Peyer's patch (tissue), 4 donors: ENCODE data around the gene SGF29. TPM values are rescaled to one million over a fixed set of nuclear protein-coding genes. Genes with fewer than 3 reads are reported as not detected.
A peak's percentile ranks its signal among the peaks of the same experiment; 100 is the strongest.

Source experiments
- DNase-seq, 3 donors: peaks; one replicate each; pipeline ENCODE4 v3.0.0-alpha.2; 2017 to 2019
- H3K27ac ChIP-seq, 4 donors: fragments of 200-600 bp; sonication (generic); one replicate each; pipeline ENCODE4 v1.5.1; 2016 to 2019
- H3K27me3 ChIP-seq, 2 donors: fragments of 200-600 bp; sonication (generic); one replicate each; pipeline ENCODE4 v1.5.1; 2019
- H3K36me3 ChIP-seq, 3 donors: fragments of 200-600 bp; sonication (generic); one replicate each; pipeline ENCODE4 v1.5.1; 2016 to 2019
- H3K4me1 ChIP-seq, 4 donors: fragments of 200-600 bp; sonication (generic); one replicate each; pipeline ENCODE4 v1.5.1; 2016 to 2019
- H3K4me3 ChIP-seq, 4 donors: fragments of 200-600 bp; sonication (generic); 1 replicate in 3 of 4; 2 replicates in 1 of 4; pipeline ENCODE4 v1.5.1; 2016 to 2019; ENCODE audit warnings: mild to moderate bottlenecking in 1 of 4
- H3K9me3 ChIP-seq, 4 donors: fragments of 200-600 bp; sonication (generic); one replicate each; pipeline ENCODE4 v1.5.1; 2016 to 2019; ENCODE audit warnings: mild to moderate bottlenecking in 1 of 4
- CTCF ChIP-seq, 6 experiments: fragments of 450-650 bp in 4 of 6; fragments of 200-600 bp in 2 of 6; sonication (generic) in 1 of 6; IDR thresholded peaks; one replicate each; pipeline ENCODE4 v1.5.1; 2017 to 2019; ENCODE audit warnings: antibody characterized with exemption in 6 of 6, mild to moderate bottlenecking in 3 of 6, moderate library complexity in 1 of 6
- POLR2A ChIP-seq, 2 donors: fragments of 450-650 bp; IDR thresholded peaks; one replicate each; pipeline ENCODE4 v1.5.1; 2017; ENCODE audit warnings: antibody characterized with exemption in 2 of 2, mild to moderate bottlenecking in 2 of 2, moderate library complexity in 2 of 2
- total RNA-seq, 4 donors: library from RNA; depleted of rRNA; stranded (reverse); fragments of >200 nt; gene quantifications; one replicate each; pipeline ENCODE4 v1.1.0, GENCODE V29; 2016

The SGF29 gene
- total RNA-seq, 4 donors from 2014 or later: 27.3 to 117 (median 45.6) TPM

- no peaks in the 10 kb centered on the region for H3K27me3 ChIP-seq
- DNase-seq: no peak
- H3K9me3 ChIP-seq: no peaks in the 10 kb centered on the region
- no peak overlapping the region for H3K27ac ChIP-seq
- H3K4me3 ChIP-seq: no peak overlapping the region
- H3K36me3 ChIP-seq: no peaks in the 10 kb centered on the region
- TF ChIP-seq POLR2A (IDR thresholded peaks at IDR 0.05) (no peak), CTCF (IDR thresholded peaks at IDR 0.05) (no peak)
- peaks cover 0 to 22% (median 0%) of the 10 kb centered on the region in 4 donors for H3K4me1 ChIP-seq
Observed at GRCh38 chr16:28529124-28529523, 24.6 kb upstream of the SGF29 start.

- Histone ChIP-seq H3K9me3 (no peaks in the 10 kb centered on the region), H3K27ac (peak overlapping the region in 3 of 4 donors; percentile 46 to 77 (median 62)), H3K27me3 (no peaks in the 10 kb centered on the region), H3K4me3 (no peak overlapping the region), H3K36me3 (no peaks in the 10 kb centered on the region), H3K4me1 (peaks cover 0 to 18% (median 0%) of the 10 kb centered on the region in 4 donors)
- TF ChIP-seq CTCF (IDR thresholded peaks at IDR 0.05) (no peak), POLR2A (IDR thresholded peaks at IDR 0.05) (peak in 1 of 2 donors; percentile 65)
- DNase-seq: peak; percentile 26 to 91 (median 85)
Observed at GRCh38 chr16:28531777-28532744, 21.7 kb upstream of the SGF29 start.

GRCh38 chr16:28532940-28533647 is 20.6 kb upstream of the SGF29 start:
- Histone ChIP-seq H3K27me3 (no peaks in the 10 kb centered on the region), H3K4me1 (peaks cover 0 to 15% (median 0%) of the 10 kb centered on the region in 4 donors), H3K4me3 (no peak overlapping the region), H3K36me3 (no peaks in the 10 kb centered on the region), H3K27ac (peak overlapping the region in 3 of 4 donors; percentile 11 to 77 (median 62)), H3K9me3 (no peaks in the 10 kb centered on the region)
- TF ChIP-seq POLR2A (IDR thresholded peaks at IDR 0.05): no peak
- no peak for DNase-seq

- Histone ChIP-seq H3K4me1 (peaks cover 0 to 18% (median 0%) of the 10 kb centered on the region in 4 donors), H3K27me3 (no peaks in the 10 kb centered on the region), H3K9me3 (no peaks in the 10 kb centered on the region), H3K4me3 (no peak overlapping the region), H3K27ac (peak overlapping the region in 3 of 4 donors; percentile 2 to 62 (median 10)), H3K36me3 (no peaks in the 10 kb centered on the region)
- DNase-seq: peak in 1 of 3 donors; percentile 73
- TF ChIP-seq CTCF (IDR thresholded peaks at IDR 0.05) (no peak), POLR2A (IDR thresholded peaks at IDR 0.05) (no peak)
Observed at GRCh38 chr16:28534542-28535373, 19.0 kb upstream of the SGF29 start.

GRCh38 chr16:28537076-28537475 is 16.6 kb upstream of the SGF29 start:
- H3K27ac ChIP-seq: peak overlapping the region in 2 of 4 donors; percentile 10 to 83
- peaks cover 0 to 19% (median 0%) of the 10 kb centered on the region in 4 donors for H3K4me1 ChIP-seq
- H3K4me3 ChIP-seq: peak overlapping the region in 3 of 4 donors; percentile 29 to 46 (median 40)

More at GRCh38 chr16:28537076-28537475, 16.6 kb upstream of the SGF29 start:
- TF ChIP-seq CTCF (IDR thresholded peaks at IDR 0.05) (no peak), POLR2A (IDR thresholded peaks at IDR 0.05) (no peak)
- DNase-seq: no peak
- Histone ChIP-seq H3K36me3 (no peaks in the 10 kb centered on the region), H3K27me3 (no peaks in the 10 kb centered on the region), H3K9me3 (no peaks in the 10 kb centered on the region)
